Gastrocnemius medialis (tissue), 4 donors: Measurements from ENCODE around the gene ERC2. TPM values are rescaled to one million over a fixed set of nuclear protein-coding genes. Genes with fewer than 3 reads are reported as not detected.

ENCODE experiments used
- microRNA-seq, 2 donors: library from miRNA; unstranded; fragments of <30 nt; microRNA quantifications; one replicate each; pipeline ENCODE4, GENCODE V29; 2016; ENCODE audit warnings: borderline replicate concordance in 2 of 2
- total RNA-seq, 4 donors: library from RNA; depleted of rRNA; stranded (reverse); fragments of >200 nt; gene quantifications; one replicate each; pipeline versions ENCODE4 v1.1.0 to v1.2.3, GENCODE V29; 2016

Gene ERC2
- total RNA-seq, 4 donors from 2014 or later: not detected

Small RNAs within 50 kb of the gene (microRNA-seq; reads per million reads assigned to microRNA genes)
- 0 reads per million in 2 donors for gene MIR3938

Other genes with a start within 250 kb of the ERC2 start
- 10 to 100 TPM in 1 of 4 donors, 1 to 10 TPM in 3; 7.9 to 14.5 (median 9.3) TPM for gene CCDC66, start 88.7 kb upstream of the ERC2 start, total RNA-seq
- 10 to 100 TPM; 15.4 to 47.2 (median 31.8) TPM for gene TASOR, start 214.8 kb upstream of the ERC2 start, total RNA-seq